HTR-8/SVneo (cell line): Measurements from ENCODE around the gene DCAF11.
"Not testable (repeated sequence)": the region's sequence is repeated elsewhere in the genome, so short reads cannot be mapped to it uniquely, and the experiment has no call there.

Experiments
- DNase-seq: peaks from one replicate; pipeline ENCODE4 v3.0.0; 2011; ENCODE audit warnings: low spot score, mixed read lengths; ENCODE audit not compliant: insufficient read length
- FAIRE-seq: peaks from 2 replicates; lab custom pipeline; 2011; peaks lifted over from hg19 to GRCh38; lab: Jason Lieb, UNC

The DCAF11 gene

DNA sequence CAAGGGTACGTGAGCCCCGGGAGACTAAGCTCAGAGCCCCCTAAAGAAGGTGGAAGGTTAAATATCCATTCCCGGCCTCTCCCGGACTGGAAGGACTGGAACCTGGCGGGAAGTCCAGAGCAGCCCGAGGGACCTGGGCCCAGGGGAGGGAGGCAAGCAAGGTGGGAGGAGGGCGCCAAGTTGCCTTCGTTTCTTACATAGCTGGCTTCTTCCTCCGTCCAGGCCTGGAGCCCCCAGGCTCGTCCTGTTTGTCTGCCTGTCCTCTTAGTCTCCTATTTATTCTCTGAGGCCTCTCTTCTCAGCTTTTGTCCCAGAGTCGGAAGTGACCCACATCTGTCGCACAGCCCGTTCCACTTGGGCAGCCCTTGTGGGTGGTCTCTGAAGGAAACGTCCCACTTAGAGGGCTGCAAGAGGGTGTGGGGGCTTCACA lies 19.7 kb upstream of the DCAF11 start:
- FAIRE-seq (no peak), DNase-seq (no peak)

DNA sequence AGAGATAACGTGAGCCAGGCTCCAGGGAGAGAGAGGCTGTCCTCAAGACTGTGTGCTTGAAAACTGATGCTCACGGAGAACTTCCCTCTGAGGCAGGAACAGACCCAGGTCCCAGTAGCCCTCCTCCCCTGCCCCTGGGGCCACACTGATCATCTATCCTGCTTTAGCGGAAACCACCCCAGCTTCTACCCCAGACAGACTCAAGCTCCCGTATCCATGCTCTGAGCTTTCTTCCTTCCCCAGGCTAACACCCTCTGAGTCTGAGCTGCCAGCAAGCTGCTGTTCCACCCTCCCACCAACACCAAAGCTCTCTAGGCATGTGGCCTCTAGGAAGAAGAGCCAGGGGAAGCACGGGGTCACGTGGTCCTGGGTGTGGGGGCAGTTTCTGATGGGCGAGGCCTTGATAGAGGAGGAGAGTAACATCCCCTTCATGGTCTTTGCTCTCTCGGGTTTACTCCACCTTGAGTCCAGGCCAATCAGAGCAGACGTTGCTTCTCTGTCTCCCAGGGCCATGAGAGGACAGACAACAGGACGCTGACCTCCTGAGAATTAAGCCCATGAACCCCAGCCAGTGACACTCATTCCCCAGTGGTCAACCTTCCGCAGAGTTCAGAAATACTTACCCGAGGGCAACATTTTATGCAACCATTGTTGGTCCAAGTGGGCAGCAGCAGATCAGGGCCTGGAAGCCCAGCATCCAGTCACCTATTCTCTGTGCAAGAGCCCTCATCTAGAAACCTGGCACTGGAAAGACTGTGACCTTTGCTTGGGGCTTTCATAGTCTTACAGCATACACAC lies 19.1 kb upstream of the DCAF11 start:
- DNase-seq (no peak), FAIRE-seq (no peak)

DNA sequence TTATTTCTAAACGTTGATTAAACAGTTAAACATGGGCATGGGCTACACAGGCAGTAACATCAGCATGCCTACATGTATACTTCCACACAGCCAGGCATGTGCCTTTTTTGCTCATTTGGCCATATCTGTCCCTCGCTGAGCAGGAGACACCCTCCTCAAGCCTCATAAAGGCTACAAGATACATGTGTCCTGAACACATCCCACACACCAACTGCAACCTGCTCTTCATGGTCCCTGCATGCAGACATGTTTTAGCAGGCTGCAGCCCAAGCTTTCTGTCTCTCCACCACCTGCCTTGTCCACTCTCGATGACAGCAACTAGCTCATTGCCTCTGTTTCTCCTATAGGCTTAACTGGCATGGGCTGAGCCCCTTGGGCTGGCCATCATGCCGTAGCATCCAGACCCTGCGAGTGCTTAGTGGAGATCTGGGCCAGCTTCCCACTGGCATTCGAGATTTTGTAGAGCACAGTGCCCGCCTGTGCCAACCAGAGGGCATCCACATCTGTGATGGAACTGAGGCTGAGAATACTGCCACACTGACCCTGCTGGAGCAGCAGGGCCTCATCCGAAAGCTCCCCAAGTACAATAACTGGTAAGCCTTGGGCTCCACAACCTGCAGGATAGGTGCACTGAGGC lies 17.9 kb upstream of the DCAF11 start:
- FAIRE-seq = no peak

DNA sequence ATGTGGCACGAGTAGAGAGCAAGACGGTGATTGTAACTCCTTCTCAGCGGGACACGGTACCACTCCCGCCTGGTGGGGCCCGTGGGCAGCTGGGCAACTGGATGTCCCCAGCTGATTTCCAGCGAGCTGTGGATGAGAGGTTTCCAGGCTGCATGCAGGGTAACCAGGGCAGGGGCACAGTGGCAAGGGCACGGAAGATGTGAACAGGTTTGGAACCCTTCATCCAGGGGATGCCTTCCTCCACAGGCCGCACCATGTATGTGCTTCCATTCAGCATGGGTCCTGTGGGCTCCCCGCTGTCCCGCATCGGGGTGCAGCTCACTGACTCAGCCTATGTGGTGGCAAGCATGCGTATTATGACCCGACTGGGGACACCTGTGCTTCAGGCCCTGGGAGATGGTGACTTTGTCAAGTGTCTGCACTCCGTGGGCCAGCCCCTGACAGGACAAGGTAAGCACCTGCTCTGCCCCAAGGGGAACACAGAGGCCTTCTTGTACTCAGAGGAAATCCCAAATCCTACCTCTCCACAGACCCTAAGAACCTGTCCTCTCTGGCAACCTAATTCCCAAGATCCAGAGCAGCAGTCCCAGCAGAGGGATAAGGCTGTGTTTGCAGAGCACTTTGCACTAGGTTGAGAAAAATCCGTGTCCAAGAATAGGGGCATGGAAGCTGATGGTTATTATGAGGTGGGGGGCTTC lies 16.2 kb upstream of the DCAF11 start:
- no peak for FAIRE-seq
- DNase-seq = no peak

More for the DNA sequence above, 17.9 kb upstream of the DCAF11 start:
- DNase-seq = no peak

DNA sequence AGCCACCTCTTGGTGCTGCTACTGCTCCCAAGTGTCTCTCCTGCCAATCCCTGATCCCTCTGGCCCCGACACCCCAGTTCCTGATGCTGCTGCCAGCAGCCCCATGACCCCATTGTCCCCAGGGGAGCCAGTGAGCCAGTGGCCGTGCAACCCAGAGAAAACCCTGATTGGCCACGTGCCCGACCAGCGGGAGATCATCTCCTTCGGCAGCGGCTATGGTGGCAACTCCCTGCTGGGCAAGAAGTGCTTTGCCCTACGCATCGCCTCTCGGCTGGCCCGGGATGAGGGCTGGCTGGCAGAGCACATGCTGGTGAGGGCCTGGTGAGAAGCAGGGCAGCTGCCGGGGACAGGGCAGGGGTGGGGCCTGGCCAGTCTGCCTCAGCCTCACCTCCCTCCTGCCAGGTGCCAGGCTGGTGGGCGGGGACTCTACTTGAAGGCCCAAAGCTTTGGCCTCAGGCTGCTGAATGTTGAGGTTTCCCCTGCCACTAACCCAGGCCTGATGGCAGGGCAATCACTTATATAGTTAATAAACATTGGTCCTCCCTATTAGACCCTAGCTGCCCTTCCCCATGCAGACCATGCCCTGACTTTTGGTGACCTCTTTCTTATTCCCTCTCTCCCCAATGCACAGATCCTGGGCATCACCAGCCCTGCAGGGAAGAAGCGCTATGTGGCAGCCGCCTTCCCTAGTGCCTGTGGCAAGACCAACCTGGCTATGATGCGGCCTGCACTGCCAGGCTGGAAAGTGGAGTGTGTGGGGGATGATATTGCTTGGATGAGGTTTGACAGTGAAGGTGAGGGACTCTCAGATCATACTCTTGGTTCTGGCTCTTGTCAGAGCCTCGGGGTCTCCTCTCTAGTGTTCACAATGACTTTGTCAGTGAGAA lies 15.4 kb upstream of the DCAF11 start:
- DNase-seq (no peak), FAIRE-seq (no peak)

DNA sequence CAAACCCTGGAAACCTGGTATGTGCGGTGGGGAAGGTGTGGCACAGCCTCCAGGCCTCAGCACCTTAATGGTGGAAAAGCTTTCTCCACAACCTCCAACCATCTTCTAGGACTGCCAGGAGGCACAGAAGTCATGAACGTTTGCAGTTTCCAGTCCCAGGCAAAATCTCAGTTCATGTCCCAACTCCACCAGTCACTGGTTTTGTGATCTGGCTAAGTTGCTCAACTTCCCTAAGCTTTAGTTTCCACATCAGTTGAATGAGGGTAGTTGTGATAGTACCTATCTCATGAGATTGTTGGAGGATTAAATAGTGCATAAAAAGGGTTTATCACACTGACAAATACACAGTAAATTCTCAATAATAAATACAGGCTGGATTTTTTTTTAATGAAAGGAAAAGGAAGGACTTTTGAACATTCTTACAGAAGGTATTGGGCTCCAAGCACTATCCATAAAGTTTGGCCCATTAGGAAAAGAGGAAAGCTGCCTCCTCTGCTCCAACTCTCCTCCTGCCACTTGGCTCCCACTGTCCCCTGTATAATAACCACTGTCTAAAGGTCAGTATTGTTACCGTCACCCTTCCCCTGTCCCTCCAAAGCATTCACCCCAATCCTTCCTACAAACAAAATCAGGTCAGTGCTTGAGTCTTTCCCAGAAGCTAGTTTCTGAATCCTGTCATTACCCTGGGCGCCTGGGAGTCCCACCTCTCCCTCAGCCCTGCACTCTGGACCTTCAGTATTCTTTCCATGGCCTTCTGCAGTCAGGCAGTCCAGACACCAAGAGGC lies 14.2 kb upstream of the DCAF11 start:
- DNase-seq (no peak), FAIRE-seq (no peak)

DNA sequence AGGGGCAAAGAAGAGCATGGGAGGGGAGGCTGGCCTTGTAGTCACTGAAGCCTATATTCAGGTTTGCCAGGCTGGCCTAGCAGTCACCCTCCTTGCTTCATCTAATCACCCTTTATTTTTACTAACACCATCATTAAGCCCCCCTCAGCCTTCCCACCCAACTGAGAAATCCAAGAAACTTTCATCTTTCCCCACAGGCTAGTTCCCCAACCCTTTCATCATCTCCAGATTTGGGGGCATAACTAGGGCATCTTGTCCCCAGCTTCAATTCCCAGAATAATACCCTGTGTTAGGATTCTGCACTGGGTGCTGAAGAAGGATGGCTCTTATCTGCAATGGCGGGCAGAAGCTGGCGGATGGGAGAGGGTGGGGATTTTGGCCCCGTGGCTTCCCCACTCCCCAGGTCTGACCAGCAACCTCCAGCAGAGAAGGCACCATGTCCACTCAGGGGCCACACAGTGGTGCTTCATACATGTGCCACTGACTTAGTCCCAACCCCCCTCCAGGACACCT lies 13.5 kb upstream of the DCAF11 start:
- no peak for FAIRE-seq
- no peak for DNase-seq

DNA sequence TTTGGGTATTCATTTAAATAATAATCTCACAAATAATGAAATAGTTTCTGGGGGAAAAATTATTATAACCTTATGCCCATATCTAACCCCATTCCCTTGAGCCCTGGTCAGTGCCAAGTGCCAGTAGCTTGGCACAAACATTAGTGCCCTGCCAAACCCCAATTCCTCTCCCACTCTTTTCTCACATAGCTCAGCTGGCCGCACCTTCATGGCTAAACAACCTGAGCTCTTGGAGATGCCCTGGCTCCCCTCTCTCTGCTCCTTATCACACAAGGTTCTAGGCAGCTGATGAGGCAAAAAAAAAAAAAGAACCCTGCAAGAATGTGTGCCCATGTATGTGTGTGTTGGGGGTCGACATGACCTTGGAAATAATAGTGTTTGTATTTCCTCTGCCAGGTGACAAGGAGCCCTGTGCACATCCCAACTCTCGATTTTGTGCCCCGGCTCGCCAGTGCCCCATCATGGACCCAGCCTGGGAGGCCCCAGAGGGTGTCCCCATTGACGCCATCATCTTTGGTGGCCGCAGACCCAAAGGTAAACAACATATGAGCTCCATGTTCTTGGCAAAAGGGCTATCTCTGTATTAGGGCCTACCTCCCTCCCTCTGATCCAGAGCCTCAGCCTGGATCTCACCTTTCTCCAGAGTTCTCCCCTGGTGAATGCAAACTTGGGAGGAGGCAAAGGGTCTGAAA lies 12.1 kb upstream of the DCAF11 start:
- no peak for DNase-seq

DNA sequence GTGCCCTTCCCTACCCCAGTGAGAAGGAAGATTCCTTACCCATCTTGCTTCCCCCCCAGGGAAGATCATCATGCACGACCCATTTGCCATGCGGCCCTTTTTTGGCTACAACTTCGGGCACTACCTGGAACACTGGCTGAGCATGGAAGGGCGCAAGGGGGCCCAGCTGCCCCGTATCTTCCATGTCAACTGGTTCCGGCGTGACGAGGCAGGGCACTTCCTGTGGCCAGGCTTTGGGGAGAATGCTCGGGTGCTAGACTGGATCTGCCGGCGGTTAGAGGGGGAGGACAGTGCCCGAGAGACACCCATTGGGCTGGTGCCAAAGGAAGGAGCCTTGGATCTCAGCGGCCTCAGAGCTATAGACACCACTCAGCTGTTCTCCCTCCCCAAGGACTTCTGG lies 11.1 kb upstream of the DCAF11 start:
- FAIRE-seq (no peak), DNase-seq (no peak)

More for the DNA sequence above, 12.1 kb upstream of the DCAF11 start:
- FAIRE-seq = no peak

DNA sequence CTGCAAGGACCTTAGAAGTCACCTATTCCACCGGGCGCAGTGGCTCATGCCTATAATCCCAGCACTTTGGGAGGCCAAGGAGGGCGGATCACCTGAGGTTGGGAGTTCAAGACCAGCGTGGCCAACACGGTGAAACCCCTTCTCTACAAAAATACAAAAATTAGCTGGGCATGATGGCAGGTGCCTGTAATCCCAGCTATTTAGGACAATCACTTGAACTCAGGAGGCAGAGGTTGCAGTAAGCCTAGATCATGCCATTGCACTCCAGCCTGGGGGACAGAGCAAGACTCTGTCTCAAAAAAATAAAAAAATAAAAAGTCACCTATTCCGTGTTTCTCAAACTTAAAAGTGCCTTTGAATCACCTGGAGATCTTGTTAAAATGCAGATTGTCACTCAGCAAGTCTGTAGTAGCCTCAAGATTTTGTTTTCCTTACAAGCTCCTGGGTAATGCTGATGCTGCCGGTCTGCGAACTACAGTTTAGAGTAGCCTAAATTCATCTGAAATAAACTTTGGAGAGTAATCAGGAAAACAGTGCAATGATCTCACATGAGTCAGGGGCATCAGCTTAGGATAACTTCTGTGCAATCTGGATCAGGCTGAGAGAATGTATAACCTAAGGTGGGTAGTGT lies 8.9 kb upstream of the DCAF11 start:
- DNase-seq, FAIRE-seq: not testable (repeated sequence)

DNA sequence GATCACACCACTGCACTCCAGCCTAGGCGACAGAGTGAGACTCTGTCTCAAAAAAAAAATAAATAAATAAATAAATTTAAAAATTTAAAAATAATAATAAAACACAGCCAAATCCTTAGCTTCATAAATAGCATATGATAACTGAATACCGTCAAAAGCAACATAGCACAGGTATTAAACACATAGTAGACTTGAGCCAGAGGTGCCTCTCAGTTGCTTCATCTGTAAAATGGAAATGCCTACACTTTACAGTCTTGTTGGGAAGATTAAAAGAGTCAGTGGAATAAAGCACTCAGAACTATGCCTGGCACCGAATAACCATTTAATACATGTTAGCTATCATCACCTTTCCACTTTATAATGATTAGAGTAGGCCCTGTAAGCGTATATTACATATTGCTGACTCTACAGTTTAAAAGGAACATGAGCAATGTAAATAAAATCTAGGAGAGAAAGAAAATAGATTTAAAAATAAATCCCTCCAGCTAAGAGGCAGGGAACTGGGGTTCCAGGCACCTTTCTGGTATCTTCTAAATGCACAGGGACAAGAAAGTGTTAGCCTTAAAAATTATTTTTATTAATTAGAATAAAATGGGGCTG lies 7.8 kb upstream of the DCAF11 start:
- no peak for DNase-seq
- no peak for FAIRE-seq

DNA sequence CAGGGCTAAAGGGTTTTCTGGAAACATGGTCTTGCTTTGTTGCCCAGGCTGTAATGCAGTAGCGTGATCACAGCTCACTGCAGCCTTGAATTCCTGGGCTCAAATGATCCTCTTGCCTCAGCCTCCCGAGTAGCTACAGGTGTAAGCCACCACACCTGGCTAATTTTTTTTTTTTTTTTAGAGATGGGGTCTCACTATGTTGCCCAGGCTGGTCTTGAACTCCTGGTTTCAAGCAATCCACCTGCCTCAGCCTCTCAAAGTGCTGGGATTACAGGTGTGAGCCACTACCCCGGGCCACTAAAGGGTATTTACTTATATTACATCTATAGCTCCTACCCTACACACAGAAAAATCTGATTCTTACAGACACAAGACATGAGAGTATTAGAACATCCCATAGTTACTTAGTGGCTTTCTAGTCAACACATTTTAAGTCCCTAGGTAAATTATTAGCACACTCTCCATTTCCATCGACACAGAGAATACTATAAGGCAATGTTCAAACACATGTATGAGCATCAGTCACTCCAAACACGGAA lies 6.2 kb upstream of the DCAF11 start:
- DNase-seq = no peak
- FAIRE-seq = no peak

DNA sequence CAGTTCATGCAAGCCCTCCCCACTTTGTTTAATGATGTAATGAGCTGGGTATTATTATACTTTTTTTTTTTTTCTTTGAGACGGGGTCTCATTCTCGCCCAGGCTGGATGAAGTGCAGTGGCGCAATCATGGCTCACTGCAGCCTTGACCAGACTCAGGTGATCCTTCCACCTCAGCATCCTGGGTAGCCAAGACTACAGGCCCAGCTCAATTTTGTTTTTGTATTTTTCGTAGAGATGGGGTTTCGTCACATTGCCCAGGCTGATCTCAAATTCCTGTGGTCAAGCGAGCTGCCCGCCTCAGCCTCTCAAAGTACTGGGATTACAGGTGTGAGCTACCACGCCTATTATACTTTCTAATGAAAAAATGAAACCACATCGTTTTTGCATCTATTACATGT lies 4.5 kb upstream of the DCAF11 start:
- DNase-seq (no peak), FAIRE-seq (no peak)

DNA sequence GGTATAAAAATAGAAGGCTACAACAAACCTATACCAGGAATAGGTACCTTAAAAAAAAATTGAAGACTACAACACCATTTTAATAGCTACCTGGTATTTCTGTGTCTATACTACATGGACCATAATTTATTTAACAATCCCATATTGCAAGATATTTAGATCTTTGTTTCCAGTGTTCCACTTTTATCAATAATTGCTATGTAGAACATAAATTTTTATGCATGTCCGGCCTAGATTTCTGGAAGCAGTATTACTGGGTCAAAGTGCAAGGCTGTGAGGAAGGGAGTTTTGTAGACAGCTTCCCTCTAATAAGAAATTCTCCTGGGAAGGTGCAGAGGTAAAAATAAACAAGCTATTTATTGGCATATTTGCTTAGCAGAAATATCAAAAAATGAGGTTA lies 4.1 kb upstream of the DCAF11 start:
- FAIRE-seq (no peak), DNase-seq (no peak)

DNA sequence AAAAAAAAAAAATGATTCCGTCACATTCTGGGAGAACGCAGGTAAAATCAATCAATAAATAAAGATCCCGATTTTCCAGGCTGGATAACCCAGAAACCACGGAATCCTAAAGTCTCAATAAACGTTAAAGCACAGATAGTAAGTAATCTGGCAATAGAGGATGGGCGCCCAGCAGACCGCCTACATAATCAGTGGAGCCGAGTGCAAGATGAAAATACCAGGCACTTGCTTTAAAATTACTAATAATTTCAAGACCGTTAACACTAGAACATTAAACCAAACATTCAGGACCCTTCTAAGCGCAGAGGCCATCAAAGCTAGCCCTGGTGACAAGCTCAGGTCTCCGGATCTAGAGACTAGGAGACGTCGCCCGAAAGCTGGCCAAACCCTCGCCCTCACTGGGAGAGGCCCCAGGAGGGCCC lies 1.2 kb upstream of the DCAF11 start:
- no peak for FAIRE-seq
- DNase-seq = no peak

DNA sequence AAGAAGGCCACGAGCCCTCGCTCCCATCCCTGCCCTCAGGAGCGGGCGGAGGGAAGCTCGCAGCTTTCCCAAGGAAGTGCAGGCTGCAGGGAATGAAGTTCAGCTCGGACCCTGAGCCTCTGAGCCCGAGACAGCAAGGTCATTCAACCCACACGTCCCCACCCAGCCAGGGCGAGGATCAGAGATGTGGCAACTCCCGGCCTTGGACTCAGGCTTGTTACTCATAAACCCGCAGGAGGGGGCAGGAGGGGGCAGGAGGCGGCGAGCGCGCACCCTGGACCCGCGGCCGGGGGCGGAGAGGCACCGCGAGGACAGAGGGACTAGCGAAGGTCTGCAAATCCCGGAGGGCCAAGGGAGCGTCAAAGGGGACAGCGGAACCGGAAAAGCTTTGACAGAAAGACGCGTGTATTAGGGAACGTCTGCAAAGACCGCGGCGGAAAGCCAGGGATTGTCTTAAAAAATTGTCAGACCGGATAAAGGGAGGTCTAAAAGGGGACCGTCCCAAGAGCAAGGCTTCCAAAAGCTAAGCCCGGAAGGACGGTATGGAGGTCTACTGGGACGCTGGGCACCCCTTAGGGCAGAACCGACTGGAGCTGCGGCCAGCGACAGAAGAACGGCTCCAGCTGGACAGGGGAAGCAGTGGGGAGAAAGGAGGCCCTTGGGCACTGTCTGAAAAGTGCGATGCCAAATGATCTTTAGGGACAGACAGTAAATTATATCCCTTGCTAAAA lies 611 bp upstream of the DCAF11 start:
- FAIRE-seq = no peak
- peak; percentile 61 for DNase-seq
